Activated naive CD4-positive, alpha-beta T cell treated with anti-CD3 and anti-CD28 coated beads for 36 hours (primary cell): ENCODE data around the gene SPARC. TPM values are rescaled to one million over a fixed set of nuclear protein-coding genes. Genes with fewer than 3 reads are reported as not detected.

Experiments used
- CTCF ChIA-PET: fragments of 350-600 bp; sonication (Branson Sonifier 250); formaldehyde crosslinking; loops from one replicate; lab custom pipeline; 2021; ENCODE audit warnings: antibody characterized with exemption; lab: Charles Lee
- DNase-seq: peaks from one replicate; pipeline ENCODE4 v3.0.0-alpha.2; 2020
- H3K27ac Mint-ChIP-seq: one replicate; pipeline ENCODE4 v1.8.0; 2021; ENCODE audit warnings: mild to moderate bottlenecking, mixed read lengths
- H3K27me3 Mint-ChIP-seq: one replicate; pipeline ENCODE4 v1.8.0; 2021; ENCODE audit warnings: low read depth, mixed read lengths
- H3K36me3 Mint-ChIP-seq: one replicate; pipeline ENCODE4 v1.8.0; 2021; ENCODE audit warnings: low read depth, mixed read lengths
- H3K4me1 Mint-ChIP-seq: one replicate; pipeline ENCODE4 v1.8.0; 2021; ENCODE audit warnings: low read depth, mixed read lengths
- H3K4me3 Mint-ChIP-seq: one replicate; pipeline ENCODE4 v1.8.0; 2021; ENCODE audit warnings: mild to moderate bottlenecking, moderate library complexity, mixed read lengths
- H3K9me3 Mint-ChIP-seq: one replicate; pipeline ENCODE4 v1.8.0; 2021; ENCODE audit warnings: mixed read lengths
- intact Hi-C: fragments of 100-400 bp; cut with micrococcal nuclease; formaldehyde crosslinking; loops from one replicate; pipeline ENCODE4 v1.15.1; 2023
- total RNA-seq, 2 experiments: library from RNA; stranded (reverse); gene quantifications; one replicate each; pipeline ENCODE4 v1.2.3, GENCODE V29; 2021

SPARC gene
- total RNA-seq, 2 experiments from 2014 or later, result 0.20 to 0.45 TPM

DNA sequence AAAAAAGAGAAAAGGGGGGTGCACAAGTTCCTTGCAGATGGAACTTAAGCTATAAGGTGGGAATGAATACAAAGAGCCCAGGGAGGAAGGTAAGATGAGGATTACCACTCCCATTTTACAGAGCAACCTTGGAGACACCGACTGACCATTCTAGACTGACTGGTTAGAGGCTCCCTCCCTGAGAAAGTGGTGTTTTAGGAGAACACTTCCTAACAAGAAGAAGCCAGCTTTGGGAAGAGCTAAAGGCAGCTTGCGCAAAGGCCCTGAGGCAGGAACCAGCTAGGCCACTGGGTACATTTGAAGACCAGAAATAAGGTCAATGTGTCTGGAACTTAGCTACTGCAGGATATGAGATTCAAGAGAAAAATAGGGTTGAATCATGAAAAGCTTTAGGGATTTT is 38.6 kb downstream of the SPARC start:
- Mint-ChIP-seq H3K27me3 (no peaks in the 10 kb centered on the region), H3K27ac (no peak overlapping the region), H3K36me3 (no peaks in the 10 kb centered on the region), H3K4me3 (no peak overlapping the region), H3K9me3 (no peaks in the 10 kb centered on the region), H3K4me1 (no peaks in the 10 kb centered on the region)
- DNase-seq, result no peak
- CTCF ChIA-PET, result interaction anchor here (0.5 to 1.6 kb wide), 8 partner anchors 11 to 1655 kb away, joined by 3 to 8 read pairs (median 3); no protein-coding TSS in a partner anchor
- intact Hi-C loops, result no loop called here

GRCh38 chr5:151647320-151647861 is 39.3 kb downstream of the SPARC start:
- Mint-ChIP-seq H3K4me1 (no peaks in the 10 kb centered on the region), H3K27ac (no peak overlapping the region), H3K36me3 (no peaks in the 10 kb centered on the region), H3K9me3 (no peaks in the 10 kb centered on the region), H3K4me3 (no peak overlapping the region), H3K27me3 (no peaks in the 10 kb centered on the region)
- intact Hi-C loops, result loop anchor here (1.0 kb wide), 1 partner anchor 34 kb away; no protein-coding TSS in a partner anchor
- no peak for DNase-seq
- CTCF ChIA-PET, result interaction anchor here (0.5 to 1.6 kb wide), 2 partner anchors 12 to 1654 kb away, joined by 3 to 8 read pairs; no protein-coding TSS in a partner anchor

- H3K36me3 Mint-ChIP-seq, result no peaks in the 10 kb centered on the region
- no peak overlapping the region for H3K27ac Mint-ChIP-seq
- H3K4me1 Mint-ChIP-seq, result peaks cover under 1% of the 10 kb centered on the region
- H3K9me3 Mint-ChIP-seq, result no peaks in the 10 kb centered on the region
- H3K4me3 Mint-ChIP-seq, result no peak overlapping the region
- no peaks in the 10 kb centered on the region for H3K27me3 Mint-ChIP-seq
- DNase-seq, result no peak
- intact Hi-C loops, result no loop called here
- CTCF ChIA-PET, result interaction anchor here (0.6 to 1.0 kb wide), 2 partner anchors 96 to 153 kb away, joined by 3 to 4 read pairs; no protein-coding TSS in a partner anchor
Measured at GRCh38 chr5:151646334-151646733, 40.4 kb downstream of the SPARC start.

DNA sequence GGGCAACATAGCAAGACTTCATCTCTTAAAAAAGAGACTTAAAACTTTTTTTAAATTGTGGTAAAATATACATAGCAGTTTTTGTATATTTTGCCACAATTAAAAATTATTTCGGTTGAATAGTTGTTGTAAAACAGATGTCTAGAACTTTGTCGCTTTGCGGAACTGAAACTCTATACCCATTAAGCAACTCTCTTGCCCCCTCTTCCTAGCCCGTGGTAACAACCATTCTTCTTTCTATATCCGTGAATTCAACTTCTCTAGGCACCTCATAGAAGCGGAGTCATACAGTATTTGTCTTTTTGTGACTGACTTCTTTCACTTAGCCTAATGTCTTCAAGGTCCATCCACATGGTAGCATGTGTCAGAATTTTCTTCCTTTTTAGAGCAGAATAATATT is 43.3 kb downstream of the SPARC start:
- CTCF ChIA-PET, result no interaction called here
- no peaks in the 10 kb centered on the region for H3K36me3 Mint-ChIP-seq
- intact Hi-C loops, result no loop called here

DNA sequence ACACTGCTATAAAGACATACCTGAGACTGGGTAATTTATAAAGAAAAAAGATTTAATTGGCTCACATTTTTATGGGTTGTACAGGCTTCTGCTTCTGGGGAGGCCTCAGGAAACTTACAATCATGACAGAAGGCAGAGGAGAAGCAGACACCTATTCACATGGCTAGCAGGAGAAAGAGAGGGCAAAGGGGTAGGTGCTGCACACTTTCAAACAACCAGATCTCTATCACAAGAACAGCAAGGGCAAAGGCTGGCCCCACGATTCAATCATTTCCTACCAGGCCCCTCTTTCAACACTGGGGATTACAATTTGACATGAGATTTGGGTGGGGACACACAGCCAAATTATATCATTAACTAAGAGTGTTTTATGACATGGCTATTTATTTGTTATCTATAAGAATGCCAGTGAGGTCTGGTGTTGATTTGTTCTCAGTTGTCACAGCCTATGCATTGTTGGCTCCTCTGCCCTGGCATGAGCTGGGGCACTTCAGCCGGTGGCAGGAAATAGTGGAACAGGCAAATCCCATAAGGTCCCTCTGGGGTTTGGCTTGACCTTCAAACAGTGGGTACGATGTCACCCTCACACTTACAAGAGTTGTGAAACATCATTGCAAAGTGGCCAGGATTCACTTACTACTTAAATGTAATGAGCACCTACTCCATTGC is 44.1 kb downstream of the SPARC start:
- Mint-ChIP-seq H3K36me3 (no peaks in the 10 kb centered on the region), H3K27ac (no peak overlapping the region), H3K4me1 (peaks cover 11% of the 10 kb centered on the region), H3K27me3 (no peaks in the 10 kb centered on the region), H3K9me3 (no peaks in the 10 kb centered on the region), H3K4me3 (no peak overlapping the region)
- no peak for DNase-seq
- CTCF ChIA-PET, result interaction anchor here (0.6 kb wide), 1 partner anchor 10 kb away, joined by 5 read pairs; no protein-coding TSS in a partner anchor
- intact Hi-C loops, result no loop called here

More for the DNA sequence above, 43.3 kb downstream of the SPARC start:
- no peaks in the 10 kb centered on the region for H3K27me3 Mint-ChIP-seq
- no peaks in the 10 kb centered on the region for H3K9me3 Mint-ChIP-seq
- no peak for DNase-seq
- no peak overlapping the region for H3K4me3 Mint-ChIP-seq
- peaks cover 11% of the 10 kb centered on the region for H3K4me1 Mint-ChIP-seq
- no peak overlapping the region for H3K27ac Mint-ChIP-seq

- no peak overlapping the region for H3K4me3 Mint-ChIP-seq
- H3K36me3 Mint-ChIP-seq, result no peaks in the 10 kb centered on the region
- H3K27me3 Mint-ChIP-seq, result no peaks in the 10 kb centered on the region
- CTCF ChIA-PET, result interaction anchor here (0.9 to 1.0 kb wide), 3 partner anchors 13 to 20 kb away, joined by 3 to 4 read pairs (median 3); no protein-coding TSS in a partner anchor
- no peak for DNase-seq
- intact Hi-C loops, result no loop called here
- no peak overlapping the region for H3K27ac Mint-ChIP-seq
- peaks cover 11% of the 10 kb centered on the region for H3K4me1 Mint-ChIP-seq
- H3K9me3 Mint-ChIP-seq, result no peaks in the 10 kb centered on the region
Measured at GRCh38 chr5:151638619-151639018, 48.1 kb downstream of the SPARC start.

DNA sequence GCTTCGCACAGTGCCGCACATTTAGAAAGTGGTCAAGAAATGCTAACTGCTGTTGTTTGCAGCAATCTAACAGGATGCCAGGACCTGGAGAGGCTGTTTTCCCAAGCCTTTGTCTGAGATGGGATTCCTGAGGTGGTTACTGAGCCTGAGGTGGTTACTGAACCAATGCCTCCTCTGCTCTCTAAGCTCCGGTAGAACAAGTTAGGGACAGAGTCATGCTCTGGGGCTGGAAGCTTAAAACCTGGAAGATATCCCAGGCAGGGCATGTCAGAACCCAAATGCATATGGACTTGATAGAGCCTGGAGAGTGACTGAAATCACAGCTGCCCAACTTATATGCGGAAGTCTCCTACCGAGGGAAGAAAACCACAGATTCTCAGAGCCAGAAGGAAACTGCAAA is 49.0 kb downstream of the SPARC start:
- intact Hi-C loops, result no loop called here
- peaks cover 11% of the 10 kb centered on the region for H3K4me1 Mint-ChIP-seq
- no peaks in the 10 kb centered on the region for H3K36me3 Mint-ChIP-seq
- no peak for DNase-seq
- H3K27me3 Mint-ChIP-seq, result no peaks in the 10 kb centered on the region
- H3K27ac Mint-ChIP-seq, result no peak overlapping the region
- CTCF ChIA-PET, result interaction anchor here (0.9 to 1.0 kb wide), 3 partner anchors 14 to 21 kb away, joined by 3 to 4 read pairs (median 3); no protein-coding TSS in a partner anchor
- H3K9me3 Mint-ChIP-seq, result no peaks in the 10 kb centered on the region
- H3K4me3 Mint-ChIP-seq, result no peak overlapping the region

- CTCF ChIA-PET, result no interaction called here
- intact Hi-C loops, result no loop called here
- no peak for DNase-seq
- no peak overlapping the region for H3K4me3 Mint-ChIP-seq
- H3K27me3 Mint-ChIP-seq, result no peaks in the 10 kb centered on the region
- no peaks in the 10 kb centered on the region for H3K9me3 Mint-ChIP-seq
- no peaks in the 10 kb centered on the region for H3K4me1 Mint-ChIP-seq
- no peaks in the 10 kb centered on the region for H3K36me3 Mint-ChIP-seq
- no peak overlapping the region for H3K27ac Mint-ChIP-seq
Measured at GRCh38 chr5:151633892-151634291, 52.8 kb downstream of the SPARC start.

GRCh38 chr5:151632941-151633340 is 53.8 kb downstream of the SPARC start:
- intact Hi-C loops, result no loop called here
- H3K9me3 Mint-ChIP-seq, result no peaks in the 10 kb centered on the region
- no peaks in the 10 kb centered on the region for H3K36me3 Mint-ChIP-seq
- H3K27ac Mint-ChIP-seq, result no peak overlapping the region
- H3K4me1 Mint-ChIP-seq, result no peaks in the 10 kb centered on the region
- DNase-seq, result no peak
- H3K4me3 Mint-ChIP-seq, result no peak overlapping the region
- CTCF ChIA-PET, result interaction anchor here (0.5 kb wide), 1 partner anchor 15 kb away, joined by 3 read pairs; no protein-coding TSS in a partner anchor
- no peaks in the 10 kb centered on the region for H3K27me3 Mint-ChIP-seq

DNA sequence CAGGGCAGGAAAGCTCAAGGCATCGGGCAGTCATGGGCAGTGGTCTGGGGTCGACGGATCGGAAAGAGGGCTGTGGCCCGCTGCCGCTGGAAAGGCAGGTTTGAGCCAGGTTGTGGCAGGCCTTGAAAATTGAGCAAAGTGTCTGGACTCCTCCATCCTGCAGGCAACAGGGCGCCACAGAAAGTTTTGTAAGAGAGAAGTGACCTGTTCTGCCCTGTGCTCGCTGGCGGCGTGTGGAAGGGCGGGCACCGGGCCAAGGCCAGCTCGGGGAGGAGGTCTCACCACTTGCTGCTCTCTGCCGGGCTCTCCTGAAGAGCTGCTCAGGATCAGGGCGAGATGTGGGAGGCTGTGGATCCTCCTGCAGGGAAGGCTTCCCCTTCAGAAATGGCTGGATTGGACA is 54.2 kb downstream of the SPARC start:
- Mint-ChIP-seq H3K27ac (no peak overlapping the region), H3K9me3 (no peaks in the 10 kb centered on the region), H3K4me1 (no peaks in the 10 kb centered on the region), H3K36me3 (no peaks in the 10 kb centered on the region), H3K27me3 (no peaks in the 10 kb centered on the region), H3K4me3 (no peak overlapping the region)
- intact Hi-C loops, result no loop called here
- CTCF ChIA-PET, result interaction anchor here (0.5 to 1.3 kb wide), 2 partner anchors 16 to 22 kb away, joined by 3 read pairs; no protein-coding TSS in a partner anchor
- no peak for DNase-seq

- Mint-ChIP-seq H3K4me3 (no peak overlapping the region), H3K27ac (no peak overlapping the region), H3K36me3 (no peaks in the 10 kb centered on the region), H3K27me3 (no peaks in the 10 kb centered on the region), H3K9me3 (no peaks in the 10 kb centered on the region), H3K4me1 (no peaks in the 10 kb centered on the region)
- DNase-seq, result no peak
- intact Hi-C loops, result no loop called here
- CTCF ChIA-PET, result interaction anchor here (1.3 kb wide), 1 partner anchor 22 kb away, joined by 3 read pairs; no protein-coding TSS in a partner anchor
Measured at GRCh38 chr5:151631941-151632340, 54.8 kb downstream of the SPARC start.

DNA sequence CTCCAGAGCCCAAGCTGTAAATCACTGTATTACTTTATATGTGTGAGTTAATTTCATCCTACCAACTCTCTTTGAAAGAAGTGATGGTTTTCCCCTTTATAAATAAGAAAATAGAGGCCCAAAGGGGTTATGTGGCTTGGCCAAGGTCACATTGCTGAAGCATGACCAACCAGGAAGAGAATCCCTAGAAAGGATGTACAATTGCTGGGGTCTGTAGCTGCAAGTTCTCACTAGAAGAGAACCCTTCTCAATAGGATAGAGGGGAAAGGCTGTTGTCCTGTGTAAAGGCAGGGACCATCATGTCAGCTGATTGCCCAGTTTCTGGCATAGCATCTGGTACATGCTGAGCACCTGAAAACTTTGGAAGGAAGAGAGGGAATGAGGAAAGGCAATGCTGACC is 56.6 kb downstream of the SPARC start:
- no peak for DNase-seq
- Mint-ChIP-seq H3K27me3 (no peaks in the 10 kb centered on the region), H3K27ac (no peak overlapping the region), H3K4me3 (no peak overlapping the region), H3K36me3 (no peaks in the 10 kb centered on the region), H3K4me1 (no peaks in the 10 kb centered on the region), H3K9me3 (no peaks in the 10 kb centered on the region)
- intact Hi-C loops, result no loop called here
- CTCF ChIA-PET, result interaction anchor here (0.7 kb wide), 1 partner anchor 1070 kb away, joined by 5 read pairs; no protein-coding TSS in a partner anchor
